ENCODE measurements around the gene NISCH.
"Not testable (repeated sequence)": the region's sequence is repeated elsewhere in the genome, so short reads cannot be mapped to it uniquely, and the experiment has no call there.

Gene NISCH

GRCh38 chr3:52515192-52515591, 59.8 kb downstream of the NISCH start:
- DNase-seq = no peak

GRCh38 chr3:52516509-52517195, 61.2 kb downstream of the NISCH start:
- DNase-seq = no peak

- no peak for DNase-seq
Measured at GRCh38 chr3:52517796-52518722, 62.7 kb downstream of the NISCH start.

GRCh38 chr3:52518723-52519444, 63.5 kb downstream of the NISCH start:
- peak in 2 of 4 experiments; percentile 44 to 46 for DNase-seq

- no peak for DNase-seq
Measured at GRCh38 chr3:52519445-52520140, 64.2 kb downstream of the NISCH start.

- DNase-seq = no peak
Measured at GRCh38 chr3:52520141-52520667, 64.8 kb downstream of the NISCH start.

GRCh38 chr3:52520716-52521487, 65.5 kb downstream of the NISCH start:
- no peak for DNase-seq

- no peak for DNase-seq
Measured at GRCh38 chr3:52521488-52521824, 66.1 kb downstream of the NISCH start.

GRCh38 chr3:52521881-52522650, 66.7 kb downstream of the NISCH start:
- DNase-seq = no peak

GRCh38 chr3:52522651-52523251, 67.3 kb downstream of the NISCH start:
- no peak for DNase-seq

GRCh38 chr3:52523386-52524257, 68.2 kb downstream of the NISCH start:
- peak in 2 of 4 experiments; percentile 6 to 24 for DNase-seq

GRCh38 chr3:52524258-52524751, 68.9 kb downstream of the NISCH start:
- peak in 2 of 4 experiments; percentile 31 to 34 for DNase-seq

- DNase-seq = peak in 1 of 4 experiments; percentile 3
Measured at GRCh38 chr3:52524752-52525679, 69.6 kb downstream of the NISCH start.

- DNase-seq = peak in 1 of 4 experiments; percentile 5
Measured at GRCh38 chr3:52525680-52526561, 70.5 kb downstream of the NISCH start.

GRCh38 chr3:52526671-52527038, 71.3 kb downstream of the NISCH start:
- not testable (repeated sequence) for DNase-seq

GRCh38 chr3:52527039-52527731, 71.8 kb downstream of the NISCH start:
- DNase-seq = peak in 1 of 4 experiments; percentile 23

Measured in suppressor macrophage (primary cell).